Endothelial cell of umbilical vein (primary cell): Measurements from ENCODE around the gene ITIH4. TPM values are rescaled to one million over a fixed set of nuclear protein-coding genes. Genes with fewer than 3 reads are reported as not detected.

ENCODE experiments used
- BruUV-seq: library from RNA; stranded (reverse); fragments of 400-500 nt; replicated peaks from 2 replicates; lab custom pipeline; 2021; lab: Mats Ljungman, UMichigan
- CTCF ChIA-PET: fragments of 300-600, 350-600 bp; sonication (Branson Sonifier 250); formaldehyde crosslinking; loops from one replicate; lab custom pipeline; 2021; ENCODE audit warnings: antibody characterized with exemption, inconsistent platforms; lab: Charles Lee
- POLR2A ChIA-PET: fragments of 300-600, 350-600 bp; sonication (Branson Sonifier 250); formaldehyde crosslinking; loops from one replicate; lab custom pipeline; 2021; ENCODE audit warnings: antibody characterized with exemption, inconsistent platforms; lab: Charles Lee
- DNase-seq: peaks from one replicate; pipeline ENCODE4 v3.0.0-alpha.2; 2011; ENCODE audit warnings: low read depth, low spot score
- FAIRE-seq: peaks from 2 replicates; lab custom pipeline; 2011; peaks lifted over from hg19 to GRCh38; lab: Jason Lieb, UNC
- H2AFZ ChIP-seq: 2 replicates; pipeline ENCODE4 v1.6.0; 2012; ENCODE audit warnings: low read depth, low read length, control low read depth, inconsistent platforms
- H3K27ac ChIP-seq: 2 replicates; pipeline ENCODE4 v1.5.1; 2011; ENCODE audit warnings: low read depth, mild to moderate bottlenecking, control low read depth, low read length, moderate library complexity; ENCODE audit not compliant: insufficient read depth
- H3K27me3 ChIP-seq, 2 experiments: 2 replicates each; pipeline versions ENCODE4 v1.6.0 to v1.6.1; 2011; ENCODE audit warnings: low read length in 2 of 2, mixed read lengths in 1 of 2; ENCODE audit not compliant: control insufficient read depth in 2 of 2, insufficient read depth in 2 of 2
- H3K36me3 ChIP-seq, 2 experiments: 2 replicates in 1 of 2; 3 replicates in 1 of 2; pipeline ENCODE4 v1.5.1; 2011; ENCODE audit warnings: low read length in 2 of 2, mild to moderate bottlenecking in 1 of 2, moderate library complexity in 1 of 2; ENCODE audit not compliant: control insufficient read depth in 2 of 2, insufficient read depth in 2 of 2; ENCODE audit errors: extremely low read depth in 1 of 2
- H3K4me1 ChIP-seq: 3 replicates; pipeline ENCODE4 v1.5.1; 2011; ENCODE audit warnings: mild to moderate bottlenecking, low read length; ENCODE audit not compliant: control insufficient read depth, insufficient read depth; ENCODE audit errors: extremely low read depth
- H3K4me2 ChIP-seq: 2 replicates; pipeline ENCODE4 v1.6.1; 2011; ENCODE audit warnings: low read length, control low read depth, mixed read lengths; ENCODE audit not compliant: insufficient read depth
- H3K4me3 ChIP-seq, 3 experiments: fragments of 200-600 bp in 1 of 3; sonication (generic), shearing (Covaris generic) in 1 of 3; replicated peaks in 1 of 3; 2 replicates each; pipeline ENCODE4 v1.5.1; 2011 to 2016; ENCODE audit warnings: control low read depth in 3 of 3, low read length in 3 of 3, mild to moderate bottlenecking in 2 of 3, inconsistent platforms in 1 of 3, low read depth in 1 of 3, moderate library complexity in 1 of 3; ENCODE audit not compliant: insufficient read depth in 1 of 3
- H3K79me2 ChIP-seq: 2 replicates; pipeline ENCODE4 v1.6.0; 2012; ENCODE audit warnings: low read length, inconsistent platforms; ENCODE audit not compliant: control insufficient read depth, insufficient read depth
- H3K9ac ChIP-seq: replicated peaks from 2 replicates; pipeline ENCODE3; 2011; ENCODE audit warnings: low read length, control low read depth; ENCODE audit not compliant: insufficient read depth; ENCODE audit errors: extremely low read depth
- H3K9me1 ChIP-seq: replicated peaks from 3 replicates; pipeline ENCODE4 v1.6.0; 2011; ENCODE audit warnings: mild to moderate bottlenecking, low read length; ENCODE audit not compliant: control insufficient read depth, insufficient read depth; ENCODE audit errors: extremely low read depth
- H3K9me3 ChIP-seq: replicated peaks from 2 replicates; pipeline ENCODE4 v1.5.1; 2012; ENCODE audit warnings: low read length, inconsistent platforms; ENCODE audit not compliant: control insufficient read depth, insufficient read depth
- H4K20me1 ChIP-seq: replicated peaks from 2 replicates; pipeline ENCODE3; 2011; ENCODE audit warnings: mild to moderate bottlenecking, low read length; ENCODE audit not compliant: control insufficient read depth, insufficient read depth; ENCODE audit errors: extremely low read depth
- CTCF ChIP-seq, 2 donors: IDR thresholded peaks; 1 replicate in 1 of 2; 2 replicates in 1 of 2; pipeline ENCODE4 v1.5.1; 2011; ENCODE audit warnings: low read length in 2 of 2, mild to moderate bottlenecking in 2 of 2, moderate library complexity in 2 of 2, control low read depth in 1 of 2, inconsistent platforms in 1 of 2, low read depth in 1 of 2; ENCODE audit not compliant: insufficient read depth in 1 of 2; ENCODE audit errors: extremely low read depth in 1 of 2
- EZH2 ChIP-seq: IDR thresholded peaks from 2 replicates; pipeline ENCODE4 v1.6.1; 2012; ENCODE audit warnings: borderline replicate concordance, low read depth, mild to moderate bottlenecking, moderate library complexity, low read length, inconsistent platforms; ENCODE audit not compliant: severe bottlenecking
- FOS ChIP-seq: IDR thresholded peaks from 2 replicates; pipeline ENCODE4 v1.6.1; 2011; ENCODE audit warnings: mild to moderate bottlenecking, low read length, moderate library complexity, borderline replicate concordance; ENCODE audit not compliant: insufficient read depth
- GATA2 ChIP-seq: IDR thresholded peaks from 2 replicates; pipeline ENCODE4 v1.7.0; 2011; ENCODE audit warnings: low read depth, mild to moderate bottlenecking, moderate library complexity, mixed read lengths, low read length; ENCODE audit not compliant: insufficient read length, insufficient read depth
- JUN ChIP-seq: IDR thresholded peaks from 2 replicates; pipeline ENCODE4 v1.6.1; 2011; ENCODE audit warnings: borderline replicate concordance, low read depth; ENCODE audit not compliant: insufficient read length, insufficient read depth
- MAX ChIP-seq: IDR thresholded peaks from 2 replicates; pipeline ENCODE4 v1.6.1; 2011; ENCODE audit not compliant: insufficient read depth, insufficient read length
- MYC ChIP-seq: IDR thresholded peaks from one replicate; pipeline ENCODE4 v1.6.1; 2011; ENCODE audit warnings: mild to moderate bottlenecking, low read depth, low read length
- POLR2A ChIP-seq: IDR thresholded peaks from 2 replicates; pipeline ENCODE4 v1.6.1; 2012; ENCODE audit warnings: low read depth, mild to moderate bottlenecking, control low read depth, low read length
- POLR2AphosphoS5 ChIP-seq: IDR thresholded peaks from 2 replicates; pipeline ENCODE4 v1.6.1; 2012; ENCODE audit warnings: low read depth, mild to moderate bottlenecking, control low read depth, low read length, moderate library complexity; ENCODE audit not compliant: insufficient read depth
- dilution Hi-C: fragments of 300-500 bp; cut with MboI; formaldehyde crosslinking; loops from one replicate; pipeline ENCODE4 v1.15.0; 2019; ENCODE audit warnings: low sequenced_read_pairs; ENCODE audit not compliant: extremely low pct_ligation_motif_present
- intact Hi-C: fragments of 100-400 bp; cut with micrococcal nuclease; formaldehyde crosslinking; loops from one replicate; pipeline ENCODE4 v1.10.0; 2022
- polyA plus RNA-seq, 4 experiments: library from polyadenylated mRNA; depleted of rRNA in 3 of 4; stranded (reverse) in 3 of 4; unstranded in 1 of 4; fragments of >200 nt; gene quantifications; 2 replicates each; pipeline versions ENCODE4 v1.2.1 to v1.2.3, GENCODE V29; 2011 to 2012; ENCODE audit warnings: missing spikeins in 1 of 4
- total RNA-seq: library from RNA; stranded (reverse); gene quantifications from 2 replicates; pipeline ENCODE4 v1.2.3, GENCODE V29; 2021

Gene ITIH4
- total and polyA plus RNA-seq, 2 donors (not counting 3 experiments of a cell fraction or from before 2014, with no cell fraction given), result 0.17 to 2.4 TPM

- H3K9ac ChIP-seq, result no peak within 1 kb of the TSS
- no peak within 1 kb of the TSS for H2AFZ ChIP-seq
- H3K4me3 ChIP-seq, result no peak within 1 kb of the TSS
- dilution Hi-C loops (no loop called here), intact Hi-C loops (no loop called here)
- H3K9me3 ChIP-seq, result no peaks in the 10 kb centered on the region
- H3K27ac ChIP-seq, result no peak within 1 kb of the TSS
- TF ChIP-seq JUN (no peak), FOS (no peak), EZH2 (no peak), MAX (no peak)
- H3K4me2 ChIP-seq, result no peak within 1 kb of the TSS
- H3K4me1 ChIP-seq, result peaks cover 6% of the 10 kb centered on the region
- no peaks in the 10 kb centered on the region for H3K9me1 ChIP-seq
- DNase-seq (no peak), FAIRE-seq (no peak)
- H3K27me3 ChIP-seq, result no peaks in the 10 kb centered on the region
- H4K20me1 ChIP-seq, result no peaks in the 10 kb centered on the region
- peaks cover 0 to 2% of the 10 kb centered on the region in 2 experiments for H3K36me3 ChIP-seq
- no TSS peak for BruUV-seq
- ChIA-PET CTCF (interaction anchor here (1.1 kb wide), 1 partner anchor 14 kb away, joined by 4 read pairs; no protein-coding TSS in a partner anchor), POLR2A (no interaction called here)
- H3K79me2 ChIP-seq, result no peaks in the 10 kb centered on the region
Observed at GRCh38 chr3:52834871-52835501, 4.5 kb upstream of the ITIH4 start, which contains the start of gene MUSTN1. TSS of gene MUSTN1 (minus strand) at chr3:52835019. CDS start at chr3:52834948, 71 bp downstream.

- H3K9me1 ChIP-seq, result no peaks in the 10 kb centered on the region
- no peak overlapping the region for H2AFZ ChIP-seq
- H3K27me3 ChIP-seq, result no peaks in the 10 kb centered on the region
- BruUV-seq, result no TSS peak
- FAIRE-seq (no peak), DNase-seq (no peak)
- no peak overlapping the region for H3K4me3 ChIP-seq
- intact Hi-C loops, result no loop called here
- H4K20me1 ChIP-seq, result no peaks in the 10 kb centered on the region
- no peak overlapping the region for H3K9ac ChIP-seq
- H3K4me2 ChIP-seq, result no peak overlapping the region
- peaks cover 6% of the 10 kb centered on the region for H3K4me1 ChIP-seq
- no peak overlapping the region for H3K27ac ChIP-seq
- TF ChIP-seq EZH2 (no peak), POLR2AphosphoS5 (no peak), JUN (no peak), FOS (no peak), CTCF (IDR thresholded peaks at IDR 0.05; ENCODE audit: extremely low read depth in 1 of 2, insufficient read depth in 1 of 2, low read depth in 1 of 2, low read length in 2 of 2) (no peak), MAX (no peak), POLR2A (no peak), MYC (no peak), GATA2 (no peak)
- no peaks in the 10 kb centered on the region for H3K79me2 ChIP-seq
- POLR2A ChIA-PET, result no interaction called here
- CTCF ChIA-PET, result no interaction called here
- no peaks in the 10 kb centered on the region for H3K36me3 ChIP-seq
- dilution Hi-C loops, result no loop called here
- H3K9me3 ChIP-seq, result no peaks in the 10 kb centered on the region
Observed at GRCh38 chr3:52833202-52833601, 2.7 kb upstream of the ITIH4 start.
